OCI-LY1 (cell line): ENCODE data around the gene ARHGEF5.
"Not testable (repeated sequence)": the region's sequence is repeated elsewhere in the genome, so short reads cannot be mapped to it uniquely, and the experiment has no call there.

Source experiments
- H2AFZ ChIP-seq: fragments of 200-600 bp; sonication (generic), shearing (Covaris generic); 2 replicates; pipeline ENCODE4 v1.6.0; 2014; ENCODE audit warnings: antibody characterized with exemption, mild to moderate bottlenecking, low read length
- H3F3A ChIP-seq: fragments of 200-600 bp; sonication (generic), shearing (Covaris generic); 2 replicates; pipeline ENCODE4 v1.6.0; 2014; ENCODE audit warnings: mild to moderate bottlenecking, antibody characterized with exemption, low read length, moderate library complexity; ENCODE audit not compliant: insufficient read depth
- H3K27ac ChIP-seq: fragments of 200-600 bp; sonication (generic); 2 replicates; pipeline ENCODE4 v1.5.1; 2014; ENCODE audit warnings: low read length, mixed run types, mild to moderate bottlenecking, low read depth; ENCODE audit not compliant: poor library complexity, severe bottlenecking
- H3K27me3 ChIP-seq: fragments of 200-600 bp; sonication (generic); 2 replicates; pipeline ENCODE4 v1.6.0; 2014; ENCODE audit warnings: antibody characterized with exemption, mild to moderate bottlenecking, low read length, moderate library complexity; ENCODE audit not compliant: insufficient read depth
- H3K36me3 ChIP-seq: fragments of 200-600 bp; sonication (generic); 2 replicates; pipeline ENCODE4 v1.6.1; 2014; ENCODE audit warnings: mild to moderate bottlenecking, antibody characterized with exemption, low read length, moderate library complexity, mixed read lengths; ENCODE audit not compliant: insufficient read depth
- H3K4me1 ChIP-seq: fragments of 200-600 bp; sonication (generic); 2 replicates; pipeline ENCODE4 v1.5.1; 2014; ENCODE audit warnings: mild to moderate bottlenecking, low read length, moderate library complexity; ENCODE audit not compliant: insufficient read depth, severe bottlenecking
- H3K4me2 ChIP-seq: fragments of 200-600 bp; sonication (generic), shearing (Covaris generic); 2 replicates; pipeline ENCODE4 v1.6.1; 2014; ENCODE audit warnings: low read length
- H3K4me3 ChIP-seq: fragments of 200-600 bp; sonication (generic); 2 replicates; pipeline ENCODE4 v1.5.1; 2014; ENCODE audit warnings: low read length, low read depth, mild to moderate bottlenecking, mixed read lengths; ENCODE audit not compliant: poor library complexity, severe bottlenecking
- H3K79me2 ChIP-seq: fragments of 200-600 bp; shearing (Covaris generic); 2 replicates; pipeline ENCODE4 v1.6.1; 2016; ENCODE audit warnings: mixed run types, low read length, mixed read lengths; ENCODE audit not compliant: insufficient read depth
- H3K9ac ChIP-seq: fragments of 200-600 bp; sonication (generic), shearing (Covaris generic); 2 replicates; pipeline ENCODE4 v1.6.1; 2014; ENCODE audit warnings: mild to moderate bottlenecking, low read length, mixed read lengths
- H3K9me2 ChIP-seq: fragments of 200-600 bp; sonication (generic), shearing (Covaris generic); 2 replicates; pipeline ENCODE4 v1.6.1; 2014; ENCODE audit warnings: low read depth, mild to moderate bottlenecking, low read length, mixed read lengths
- H3K9me3 ChIP-seq: fragments of 200-600 bp; shearing (Covaris generic); 2 replicates; pipeline ENCODE4 v1.6.1; 2014; ENCODE audit warnings: low read length, mixed read lengths
- H4K20me1 ChIP-seq: fragments of 200-600 bp; sonication (generic), shearing (Covaris generic); 2 replicates; pipeline ENCODE4 v1.6.0; 2016; ENCODE audit warnings: mild to moderate bottlenecking, low read length; ENCODE audit not compliant: insufficient read depth

The ARHGEF5 gene

GRCh38 chr7:144355176-144355822 is at the start of gene ARHGEF5:
Gene ARHGEF5 (plus strand): TSS chr7:144355402. CDS start chr7:144362670, 7,268 bp downstream.
- H3K9me3 ChIP-seq, H3K9me2 ChIP-seq, H3K4me1 ChIP-seq, H3K4me3 ChIP-seq, H3K27me3 ChIP-seq, H3K9ac ChIP-seq, H3F3A ChIP-seq, H3K36me3 ChIP-seq, H3K79me2 ChIP-seq, H4K20me1 ChIP-seq, H2AFZ ChIP-seq, H3K27ac ChIP-seq, H3K4me2 ChIP-seq: not testable (repeated sequence)

GRCh38 chr7:144309702-144310101 is 45.5 kb upstream of the ARHGEF5 start:
- H3K79me2 ChIP-seq, H3F3A ChIP-seq, H3K9me3 ChIP-seq, H3K9ac ChIP-seq, H2AFZ ChIP-seq, H3K4me2 ChIP-seq, H3K27ac ChIP-seq, H3K4me3 ChIP-seq, H4K20me1 ChIP-seq, H3K9me2 ChIP-seq, H3K27me3 ChIP-seq, H3K36me3 ChIP-seq, H3K4me1 ChIP-seq: not testable (repeated sequence)

GRCh38 chr7:144311218-144311617 is 44.0 kb upstream of the ARHGEF5 start:
- not testable (repeated sequence) for H3K9me2 ChIP-seq, H3F3A ChIP-seq, H3K27ac ChIP-seq, H3K4me3 ChIP-seq, H3K9me3 ChIP-seq, H4K20me1 ChIP-seq, H3K79me2 ChIP-seq, H3K4me2 ChIP-seq, H3K27me3 ChIP-seq, H3K36me3 ChIP-seq, H2AFZ ChIP-seq, H3K4me1 ChIP-seq, H3K9ac ChIP-seq

GRCh38 chr7:144311872-144312469 is 43.2 kb upstream of the ARHGEF5 start, which contains the start of gene OR2A1:
Gene OR2A1 (plus strand): TSS chr7:144312419. CDS start chr7:144318125, 5,706 bp downstream.
- not testable (repeated sequence) for H3K4me2 ChIP-seq, H3K9me3 ChIP-seq, H2AFZ ChIP-seq, H3K79me2 ChIP-seq, H3K36me3 ChIP-seq, H3K4me3 ChIP-seq, H3K4me1 ChIP-seq, H4K20me1 ChIP-seq, H3K27ac ChIP-seq, H3K9ac ChIP-seq, H3F3A ChIP-seq, H3K9me2 ChIP-seq, H3K27me3 ChIP-seq

- not testable (repeated sequence) for H3K9ac ChIP-seq, H4K20me1 ChIP-seq, H2AFZ ChIP-seq, H3K27me3 ChIP-seq, H3K4me1 ChIP-seq, H3K4me2 ChIP-seq, H3K9me3 ChIP-seq, H3K36me3 ChIP-seq, H3K9me2 ChIP-seq, H3K27ac ChIP-seq, H3K4me3 ChIP-seq, H3K79me2 ChIP-seq, H3F3A ChIP-seq
Measured at GRCh38 chr7:144317537-144317936, 37.7 kb upstream of the ARHGEF5 start.

GRCh38 chr7:144319547-144319946 is 35.7 kb upstream of the ARHGEF5 start:
- not testable (repeated sequence) for H3K4me3 ChIP-seq, H3K4me2 ChIP-seq, H3K27ac ChIP-seq, H3K4me1 ChIP-seq, H3K9ac ChIP-seq, H3K27me3 ChIP-seq, H3K79me2 ChIP-seq, H3K9me3 ChIP-seq, H2AFZ ChIP-seq, H4K20me1 ChIP-seq, H3K9me2 ChIP-seq, H3K36me3 ChIP-seq, H3F3A ChIP-seq

GRCh38 chr7:144321677-144322206 is 33.5 kb upstream of the ARHGEF5 start:
- not testable (repeated sequence) for H3K4me3 ChIP-seq, H3K36me3 ChIP-seq, H3K27ac ChIP-seq, H4K20me1 ChIP-seq, H3K9me3 ChIP-seq, H3K79me2 ChIP-seq, H3K9ac ChIP-seq, H3K4me2 ChIP-seq, H2AFZ ChIP-seq, H3F3A ChIP-seq, H3K9me2 ChIP-seq, H3K27me3 ChIP-seq, H3K4me1 ChIP-seq
